Adrenal gland (tissue), 12 donors: ENCODE results near the gene FAM167B. TPM values are rescaled to one million over a fixed set of nuclear protein-coding genes. Genes with fewer than 3 reads are reported as not detected.

Experiments
- DNase-seq, 7 donors: peaks; one replicate each; pipeline ENCODE4 v3.0.0-alpha.2; 2019 to 2020
- H3K27ac ChIP-seq, 5 donors: fragments of 200-600 bp; sonication (generic) in 4 of 5; 1 replicate in 3 of 5; 2 replicates in 2 of 5; pipeline versions ENCODE4 v1.5.1 to v1.8.0; 2016 to 2020; ENCODE audit warnings: mild to moderate bottlenecking in 1 of 5
- H3K27me3 ChIP-seq: fragments of 200-600 bp; 2 replicates; pipeline ENCODE4 v1.8.0; 2021
- H3K36me3 ChIP-seq, 2 donors: fragments of 200-600 bp; replicated peaks in 1 of 2; 1 replicate in 1 of 2; 2 replicates in 1 of 2; pipeline versions ENCODE4 v1.5.1 to v1.8.0; 2018 to 2022
- H3K4me1 ChIP-seq, 2 donors: fragments of 200-600 bp; replicated peaks in 1 of 2; 1 replicate in 1 of 2; 2 replicates in 1 of 2; pipeline versions ENCODE4 v1.5.1 to v1.8.0; 2018 to 2021
- H3K4me3 ChIP-seq, 4 donors: fragments of 200-600 bp; sonication (generic) in 3 of 4; one replicate each; pipeline ENCODE4 v1.5.1; 2016 to 2018
- H3K9me3 ChIP-seq, 3 donors: fragments of 200-600 bp; sonication (generic) in 1 of 3; replicated peaks in 1 of 3; 1 replicate in 2 of 3; 2 replicates in 1 of 3; pipeline versions ENCODE4 v1.5.1 to v1.8.0; 2016 to 2021
- CTCF ChIP-seq, 6 experiments: fragments of 450-650 bp in 4 of 6; fragments of 200-600 bp in 2 of 6; sonication (generic) in 1 of 6; IDR thresholded peaks; 1 replicate in 5 of 6; 2 replicates in 1 of 6; pipeline versions ENCODE4 v1.5.1 to v1.8.0; 2016 to 2021; ENCODE audit warnings: antibody characterized with exemption in 6 of 6, mild to moderate bottlenecking in 2 of 6, moderate library complexity in 1 of 6
- POLR2A ChIP-seq, 2 donors: fragments of 450-650 bp; IDR thresholded peaks; one replicate each; pipeline ENCODE4 v1.6.1; 2017; ENCODE audit warnings: antibody characterized with exemption in 2 of 2, mild to moderate bottlenecking in 2 of 2, moderate library complexity in 1 of 2
- WGBS, 4 donors: extraction: QIAGEN DNeasy Blood & Tissue Kit in 2 of 4; methylation state at CpG; one replicate each; pipeline versions ENCODE4 v1.1.5 to v1.1.7; 2013 to 2017; 5-methylcytosine and 5-hydroxymethylcytosine counted together
- intact Hi-C, 2 donors: fragments of 100-400 bp; cut with DNase I; formaldehyde crosslinking; loops; one replicate each; pipeline versions ENCODE4 v1.14.1 to v1.15.0; 2022 to 2023
- polyA plus RNA-seq, 3 donors: library from polyadenylated mRNA; stranded (reverse); fragments of 200-250 nt in 2 of 3; fragments of 350-450 nt in 1 of 3; fragmentation: Illumina TruSeq in 1 of 3; extraction: RNeasy Lipid Tissue Mini Kit (QIAGEN cat#74804) in 1 of 3; gene quantifications; one replicate each; pipeline ENCODE4 v1.2.3, GENCODE V29; 2013 to 2014
- total RNA-seq, 9 donors: library from RNA; depleted of rRNA in 4 of 9; stranded (reverse); fragments of >200 nt in 4 of 9; fragments of 120-200 nt in 1 of 9; fragmentation: NEBNext Ultra II Directional in 1 of 9; extraction: Animal tissue kit (Norgen Biotek cat#: 25700) in 1 of 9; gene quantifications; one replicate each; pipeline versions ENCODE4 v1.1.0 to v1.2.4, GENCODE V29; 2013 to 2023
- donor health status: healthy with polysubstance abuse.
- donor health status: Bipolar disorder and iron deficiency.
- donor health status: DM: yes; HTN: yes; CAD: no.
- donor health status: DM: no; HTN: no; CAD: no.
- donor health status: DM: no; HTN: no; CAD: no.
- donor health status: DM: yes; HTN: yes; CAD: no.

Gene FAM167B
- total and polyA plus RNA-seq, 12 donors: 3.2 to 58.2 (median 26.3) TPM

DNA sequence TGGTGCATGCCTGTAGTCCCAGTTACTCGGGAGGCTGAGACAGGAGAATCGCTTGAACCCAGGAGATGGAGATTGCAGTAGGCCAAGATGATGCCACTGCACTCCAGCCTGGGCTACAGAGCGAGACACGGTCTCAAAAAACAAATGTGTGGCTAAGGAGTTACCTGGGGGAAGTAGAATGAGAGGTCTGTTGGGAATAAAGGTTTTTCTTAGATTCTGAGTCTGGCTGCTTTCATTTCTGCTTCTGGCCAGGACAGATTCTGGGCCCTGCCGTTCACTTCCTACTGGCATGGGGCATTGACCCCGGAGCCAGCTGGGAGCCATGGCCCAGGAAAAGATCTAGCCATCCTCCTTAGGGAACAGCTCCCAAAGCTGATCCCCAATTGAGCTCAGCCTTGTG is 38.6 kb upstream of the FAM167B start:
- 73 to 81% (median 78%) methylated on average over 6 of the region's 6 CpGs for whole genome bisulfite sequencing, 4 donors
- no peaks in the 10 kb centered on the region for H3K36me3 ChIP-seq
- H3K27ac ChIP-seq: peak overlapping the region in 1 of 5 donors; percentile 26
- TF ChIP-seq CTCF (IDR thresholded peaks at IDR 0.05) (no peak), POLR2A (IDR thresholded peaks at IDR 0.05) (no peak)
- H3K9me3 ChIP-seq: no peaks in the 10 kb centered on the region
- H3K27me3 ChIP-seq: no peaks in the 10 kb centered on the region
- intact Hi-C loops: no loop called here
- H3K4me3 ChIP-seq: no peak overlapping the region
- peak in 2 of 7 donors; percentile 35 to 41 for DNase-seq
- peaks cover 8 to 13% of the 10 kb centered on the region in 2 donors for H3K4me1 ChIP-seq

- TF ChIP-seq POLR2A (IDR thresholded peaks at IDR 0.05): no peak
- no peak for TF ChIP-seq CTCF (IDR thresholded peaks at IDR 0.05)
- Histone ChIP-seq H3K9me3 (no peaks in the 10 kb centered on the region), H3K4me1 (peaks cover 8 to 13% of the 10 kb centered on the region in 2 donors), H3K27me3 (no peaks in the 10 kb centered on the region), H3K27ac (peak within 1 kb of the TSS in 1 of 5 donors; percentile 26), H3K4me3 (no peak within 1 kb of the TSS), H3K36me3 (no peaks in the 10 kb centered on the region)
- peak; percentile 64 to 89 (median 79) for DNase-seq
- 71 to 86% (median 75%) methylated on average over 3 to 5 of the region's 5 CpGs for WGBS, 4 donors
- intact Hi-C loops: no loop called here
Observed at GRCh38 chr1:32208891-32209328, 38.1 kb upstream of the FAM167B start, which contains the start of gene DCDC2B. TSS of gene DCDC2B (plus strand) at chr1:32209089. CDS start at chr1:32209094, 5 bp downstream.

- peaks cover 0 to 16% of the 10 kb centered on the region in 2 donors for H3K4me1 ChIP-seq
- H3K36me3 ChIP-seq: peaks cover 0 to 41% of the 10 kb centered on the region in 2 donors
- 76 to 84% (median 81%) methylated on average over 8 to 10 of the region's 10 CpGs for WGBS, 4 donors
- no peaks in the 10 kb centered on the region for H3K9me3 ChIP-seq
- peak; percentile 65 to 84 (median 76) for DNase-seq
- H3K27ac ChIP-seq: peak overlapping the region in 2 of 5 donors; percentile 49 to 52
- TF ChIP-seq POLR2A (IDR thresholded peaks at IDR 0.05) (no peak), CTCF (IDR thresholded peaks at IDR 0.05) (peak; percentile 57 to 81 (median 75))
- no peak overlapping the region for H3K4me3 ChIP-seq
- H3K27me3 ChIP-seq: no peaks in the 10 kb centered on the region
- intact Hi-C loops: loop anchor here in 1 of 2 donors (10.0 kb wide), 1 partner anchor 99 kb away; no protein-coding TSS in a partner anchor
Observed at GRCh38 chr1:32215629-32216480, 31.2 kb upstream of the FAM167B start.

GRCh38 chr1:32216566-32216965 is 30.5 kb upstream of the FAM167B start:
- H3K4me3 ChIP-seq: no peak overlapping the region
- intact Hi-C loops: loop anchor here in 1 of 2 donors (10.0 kb wide), 1 partner anchor 98 kb away; no protein-coding TSS in a partner anchor
- H3K36me3 ChIP-seq: peaks cover 0 to 41% of the 10 kb centered on the region in 2 donors
- H3K27ac ChIP-seq: no peak overlapping the region
- 78 to 90% (median 85%) methylated on average over 5 of the region's 5 CpGs for WGBS, 4 donors
- DNase-seq: no peak
- no peak for TF ChIP-seq CTCF (IDR thresholded peaks at IDR 0.05)
- no peak for TF ChIP-seq POLR2A (IDR thresholded peaks at IDR 0.05)
- no peaks in the 10 kb centered on the region for H3K27me3 ChIP-seq
- H3K9me3 ChIP-seq: no peaks in the 10 kb centered on the region
- H3K4me1 ChIP-seq: peaks cover 6 to 23% of the 10 kb centered on the region in 2 donors
